GM08714 (cell line): ENCODE results near the gene MCU.

ENCODE experiments used
- H3K4me3 ChIP-seq: fragments of 200-500 bp; sonication (Bioruptor generic); 2 replicates; pipeline ENCODE4 v1.5.1; 2014; ENCODE audit warnings: mild to moderate bottlenecking, low read length, inconsistent platforms
- ZNF274 ChIP-seq: IDR thresholded peaks from 2 replicates; pipeline ENCODE4 v1.6.1; 2012; ENCODE audit warnings: mild to moderate bottlenecking, low read depth, low read length

The MCU gene

DNA sequence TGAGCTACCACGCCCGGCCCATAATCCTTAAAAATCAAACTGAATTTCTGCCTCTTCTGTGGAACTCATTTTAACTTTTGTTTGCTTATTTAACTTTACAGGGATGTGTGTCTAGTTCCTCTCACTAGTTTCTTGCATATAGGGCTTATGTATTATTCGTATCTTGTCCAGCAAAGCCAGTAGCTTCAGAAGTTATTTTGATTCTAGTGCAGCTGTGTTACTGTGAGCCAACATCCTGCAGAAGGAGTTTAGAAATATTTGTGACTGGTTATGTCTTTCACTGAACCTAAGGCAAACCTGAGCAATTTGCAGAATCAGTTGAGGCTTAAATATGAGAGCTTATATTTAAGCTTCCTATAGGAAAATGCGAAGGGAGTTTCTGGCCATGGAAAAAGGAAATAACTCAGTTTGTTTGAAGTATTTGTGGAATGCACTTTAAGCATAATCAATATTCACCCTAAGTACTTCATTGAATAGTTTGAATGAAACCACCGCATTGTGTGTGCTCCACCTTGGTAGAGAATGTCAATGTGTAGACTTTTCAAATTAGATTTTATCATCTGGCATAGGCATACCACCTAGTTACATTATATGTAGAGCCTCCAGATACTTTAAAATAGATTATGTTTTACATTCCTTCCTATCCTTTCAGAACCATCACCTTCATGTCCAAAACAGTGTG is 90.8 kb downstream of the MCU start:
- no peak overlapping the region for H3K4me3 ChIP-seq
- TF ChIP-seq ZNF274: no peak

DNA sequence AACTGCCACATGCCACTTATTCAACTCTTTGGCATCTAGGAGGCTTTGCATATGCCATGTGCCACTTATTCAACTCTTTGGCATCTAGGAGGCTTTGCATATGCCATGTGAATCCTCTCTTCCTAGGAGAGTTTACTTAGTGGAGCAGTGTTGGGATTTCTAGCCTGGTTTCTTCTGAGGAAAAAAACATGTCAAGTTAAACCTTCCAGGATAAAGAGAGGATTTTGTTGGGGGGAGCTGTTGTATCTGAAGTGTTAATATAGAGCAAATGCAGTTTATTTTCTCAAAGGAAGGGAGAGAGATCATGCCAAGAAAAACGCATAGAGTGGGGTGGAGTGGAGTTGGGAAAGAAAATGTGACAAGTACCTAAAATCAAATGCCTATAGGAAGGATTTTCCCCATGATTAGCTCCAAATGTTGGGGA is 91.5 kb downstream of the MCU start:
- TF ChIP-seq ZNF274: no peak
- no peak overlapping the region for H3K4me3 ChIP-seq

GRCh38 chr10:72784551-72785351 is 92.8 kb downstream of the MCU start:
- H3K4me3 ChIP-seq: no peak overlapping the region
- TF ChIP-seq ZNF274: no peak

- no peak overlapping the region for H3K4me3 ChIP-seq
- TF ChIP-seq ZNF274: no peak
Measured at GRCh38 chr10:72785409-72785808, 93.5 kb downstream of the MCU start.

DNA sequence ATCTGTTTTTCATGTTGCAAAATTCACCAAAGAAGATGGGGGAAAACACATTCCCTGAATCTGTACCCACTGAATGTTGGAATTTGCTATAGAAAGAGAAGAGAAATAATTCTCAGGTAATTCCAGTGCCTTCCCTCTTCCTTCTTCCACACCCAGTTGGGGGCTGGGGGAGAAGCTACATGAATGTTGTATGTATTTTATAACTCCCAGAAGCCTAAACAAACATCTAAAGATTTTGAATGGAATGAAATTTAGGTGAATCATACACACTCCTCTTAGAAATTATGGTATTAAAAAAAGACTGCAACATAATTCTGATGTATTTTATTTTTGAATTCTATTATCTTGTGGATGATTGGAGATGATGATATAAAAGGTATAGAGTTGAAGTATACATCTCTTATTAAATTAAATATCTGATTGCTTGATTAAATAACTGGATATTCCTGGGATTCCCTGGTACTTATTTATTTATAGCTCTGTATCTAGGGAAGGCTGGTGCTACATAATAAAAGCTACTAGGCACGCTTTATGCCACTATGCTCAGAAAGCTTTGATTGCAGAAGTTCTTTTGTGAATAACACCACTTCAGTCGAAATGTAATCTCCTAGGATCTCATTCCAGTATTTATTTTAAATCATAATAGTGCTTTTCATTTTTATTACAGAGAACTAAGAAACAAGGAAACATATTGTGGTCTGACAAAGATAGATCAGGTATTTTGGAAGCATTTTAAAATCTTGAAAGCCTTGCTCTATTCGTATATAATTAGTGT is 98.5 kb downstream of the MCU start:
- H3K4me3 ChIP-seq: no peak overlapping the region
- no peak for TF ChIP-seq ZNF274

DNA sequence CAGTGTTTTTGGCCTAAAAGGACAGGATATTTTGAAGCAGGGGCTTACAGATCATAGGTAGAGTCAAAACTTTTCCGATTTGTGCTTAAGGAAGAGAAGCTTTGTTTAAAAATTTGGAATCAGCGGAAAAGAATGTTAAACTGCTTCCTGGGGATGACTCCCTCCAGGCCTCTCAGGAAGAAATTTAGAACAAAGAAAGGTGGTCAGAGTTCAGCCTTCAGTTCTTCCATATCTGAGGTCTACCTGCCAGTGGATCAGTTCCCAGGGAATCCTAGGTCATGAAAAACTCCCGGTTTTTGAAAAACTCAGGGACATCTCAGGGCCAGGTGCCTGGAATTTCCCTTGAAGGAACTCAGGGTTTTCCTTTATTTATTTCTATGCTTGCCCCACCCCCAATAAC is 100.3 kb downstream of the MCU start:
- no peak for TF ChIP-seq ZNF274

DNA sequence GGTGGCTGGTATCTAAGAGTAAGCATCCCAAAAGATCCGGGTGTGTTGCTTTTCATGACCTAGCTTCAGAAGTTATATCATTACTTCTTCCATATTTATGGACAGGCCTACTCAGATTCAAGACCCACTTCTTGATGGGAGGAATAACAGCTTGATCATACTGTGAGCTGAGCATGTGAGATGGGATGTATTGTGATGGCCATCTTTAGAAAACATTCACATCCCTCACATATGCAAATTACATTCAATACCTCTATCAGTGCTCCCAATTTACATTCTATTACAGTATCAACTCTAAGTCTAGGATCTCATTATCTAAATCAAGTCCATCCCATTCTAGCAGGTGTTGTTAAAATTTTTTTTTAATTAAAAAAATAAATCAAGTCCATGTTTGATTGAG is 101.8 kb downstream of the MCU start:
- H3K4me3 ChIP-seq: no peak overlapping the region

More for the DNA sequence above, 100.3 kb downstream of the MCU start:
- H3K4me3 ChIP-seq: no peak overlapping the region

GRCh38 chr10:72794260-72794659 is 102.3 kb downstream of the MCU start:
- no peak overlapping the region for H3K4me3 ChIP-seq
- TF ChIP-seq ZNF274: no peak

More for the DNA sequence above, 101.8 kb downstream of the MCU start:
- no peak for TF ChIP-seq ZNF274

GRCh38 chr10:72796042-72796441 is 104.1 kb downstream of the MCU start:
- TF ChIP-seq ZNF274: no peak
- no peak overlapping the region for H3K4me3 ChIP-seq

DNA sequence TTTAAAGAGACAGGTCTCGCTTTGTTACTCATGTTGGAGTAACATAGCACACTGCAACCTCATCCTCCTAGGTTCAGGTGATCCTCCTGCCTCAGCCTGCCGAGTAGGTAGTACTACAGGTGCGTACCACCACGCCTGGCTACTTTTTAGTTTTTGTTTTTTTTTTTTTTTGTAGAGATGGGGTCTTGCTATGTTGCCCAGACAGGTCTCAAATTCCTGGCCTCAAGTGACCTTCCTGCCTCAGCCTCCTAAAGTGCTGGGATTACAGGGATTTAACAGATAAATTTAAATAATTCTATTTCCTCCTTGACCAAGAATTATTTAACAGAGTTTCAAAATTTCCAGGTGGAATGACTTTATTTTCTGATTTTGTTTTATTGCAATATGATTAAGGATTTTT is 104.6 kb downstream of the MCU start:
- no peak for TF ChIP-seq ZNF274
- no peak overlapping the region for H3K4me3 ChIP-seq

DNA sequence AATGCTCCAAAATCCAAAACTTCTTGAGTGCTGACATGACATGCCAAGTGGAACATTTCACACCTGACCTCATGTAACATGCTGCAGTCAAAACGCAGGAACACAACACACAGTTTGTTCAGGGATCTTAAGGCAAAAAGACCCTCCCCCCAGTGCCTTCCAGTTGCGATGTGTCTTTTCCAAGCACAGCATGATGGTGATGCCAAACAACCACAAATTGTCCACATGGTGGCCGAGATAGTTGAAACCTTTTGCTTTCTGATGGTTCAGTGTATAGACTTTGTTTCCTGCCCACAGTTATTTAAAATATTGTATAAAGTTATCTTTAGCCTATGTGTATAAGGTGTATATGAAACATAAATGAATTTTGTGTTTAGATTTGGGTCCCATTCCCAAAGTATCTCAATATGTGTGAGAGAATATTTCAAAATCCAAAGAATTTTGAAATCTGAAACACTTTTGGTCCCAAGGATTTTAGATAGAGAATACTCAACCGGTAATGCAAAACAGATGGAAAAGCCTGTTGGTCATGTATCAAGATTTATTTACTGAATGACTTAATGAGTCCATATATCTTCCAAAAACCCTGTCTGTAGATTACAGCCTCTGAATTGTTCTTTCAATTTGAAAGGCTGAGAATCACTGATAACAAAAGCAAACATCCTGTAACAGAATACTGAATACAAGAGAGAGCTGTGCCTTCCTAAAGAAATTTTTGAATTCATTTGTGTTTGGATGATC is 108.2 kb downstream of the MCU start:
- TF ChIP-seq ZNF274: no peak
- no peak overlapping the region for H3K4me3 ChIP-seq

DNA sequence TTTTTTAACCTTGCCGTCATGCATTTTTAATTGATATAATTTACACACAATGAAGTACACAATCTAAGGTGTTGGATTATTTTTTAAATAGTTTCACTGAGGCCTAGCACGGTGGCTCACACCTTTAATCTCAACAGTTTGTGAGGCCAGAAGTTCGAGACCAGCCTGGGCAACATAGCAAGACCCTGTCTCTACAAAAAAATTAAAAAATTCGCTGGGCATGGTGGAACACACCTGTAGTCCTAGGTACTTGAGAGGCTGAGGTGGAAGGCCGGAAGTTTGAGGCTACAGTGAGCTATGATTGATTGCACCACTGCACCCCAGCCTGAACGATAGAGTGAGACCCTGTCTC is 108.8 kb downstream of the MCU start:
- TF ChIP-seq ZNF274: no peak

DNA sequence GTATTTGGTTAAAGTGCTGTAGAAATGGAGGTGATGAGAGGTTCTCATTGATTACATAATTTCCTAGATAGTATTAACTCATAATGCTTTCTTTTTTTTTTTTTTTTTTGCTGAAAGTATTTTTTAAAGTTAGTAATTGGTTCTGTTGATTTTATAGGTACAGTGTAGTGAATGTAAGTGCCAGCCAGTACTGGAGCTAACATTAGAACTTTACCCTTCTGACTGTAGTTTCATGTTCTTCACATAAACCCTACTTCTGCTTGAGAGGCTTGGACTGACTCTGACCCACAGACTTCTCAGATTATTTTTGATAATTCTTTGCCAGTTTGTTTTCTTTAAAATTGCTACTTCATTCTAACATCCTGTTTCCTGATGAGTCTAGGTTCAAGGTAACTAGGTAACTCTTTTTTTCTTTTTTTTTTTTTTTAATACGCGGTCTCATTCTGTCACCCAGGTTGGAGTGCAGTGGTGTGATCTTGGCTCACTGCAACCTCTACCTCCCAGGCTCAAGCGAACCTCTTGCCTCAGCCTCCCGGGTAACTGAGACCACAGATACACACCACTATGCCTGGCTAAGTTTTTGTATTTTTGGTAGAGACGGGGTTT is 109.4 kb downstream of the MCU start:
- H3K4me3 ChIP-seq: no peak overlapping the region
- TF ChIP-seq ZNF274: no peak

More for the DNA sequence above, 108.8 kb downstream of the MCU start:
- H3K4me3 ChIP-seq: no peak overlapping the region

GRCh38 chr10:72802332-72802731 is 110.4 kb downstream of the MCU start:
- H3K4me3 ChIP-seq: no peak overlapping the region
- TF ChIP-seq ZNF274: no peak
